Muscle of leg (tissue), 11 donors: Measurements from ENCODE around the gene NEK6. TPM values are rescaled to one million over a fixed set of nuclear protein-coding genes. Genes with fewer than 3 reads are reported as not detected.

ENCODE experiments used
- DNase-seq: peaks from one replicate; pipeline ENCODE4 v3.0.0; 2013
- H3K27ac ChIP-seq: one replicate; pipeline ENCODE4 v1.5.1; 2013; ENCODE audit warnings: mild to moderate bottlenecking, low read length, control low read depth
- H3K27me3 ChIP-seq: one replicate; pipeline ENCODE4 v1.6.1; 2013; ENCODE audit warnings: low read length; ENCODE audit not compliant: control insufficient read depth, insufficient read depth
- H3K36me3 ChIP-seq: one replicate; pipeline ENCODE4 v1.6.1; 2013; ENCODE audit warnings: low read length; ENCODE audit not compliant: control insufficient read depth, insufficient read depth
- H3K4me1 ChIP-seq: one replicate; pipeline ENCODE4 v1.6.1; 2013; ENCODE audit warnings: low read length; ENCODE audit not compliant: control insufficient read depth, insufficient read depth
- H3K4me3 ChIP-seq: one replicate; pipeline ENCODE4 v1.5.1; 2013; ENCODE audit warnings: low read length, control low read depth
- H3K9me3 ChIP-seq: replicated peaks from 2 replicates; pipeline ENCODE4 v1.6.1; 2013; ENCODE audit warnings: low read depth, low read length; ENCODE audit not compliant: control insufficient read depth
- WGBS: methylation state at CpG from one replicate; pipeline ENCODE4 v1.1.5; 2013; ENCODE audit warnings: missing lambda C conversion rate; ENCODE audit not compliant: insufficient coverage; 5-methylcytosine and 5-hydroxymethylcytosine counted together
- polyA plus RNA-seq, 8 donors: library from polyadenylated mRNA; unstranded; fragments of 120-200 nt; gene quantifications; one replicate each; pipeline versions ENCODE4 v1.2.1 to v1.2.3, GENCODE V29; 2013; ENCODE audit warnings: inconsistent platforms in 1 of 8, low replicate concordance in 1 of 8; ENCODE audit not compliant: insufficient read length in 8 of 8, insufficient read depth in 1 of 8
- total RNA-seq: library from RNA; stranded (reverse); fragments of 120-200 nt; gene quantifications from one replicate; pipeline ENCODE4 v1.2.4, GENCODE V29; 2013

The NEK6 gene
- total and polyA plus RNA-seq, 9 donors = 17.7 to 52.6 (median 39.9) TPM

DNA sequence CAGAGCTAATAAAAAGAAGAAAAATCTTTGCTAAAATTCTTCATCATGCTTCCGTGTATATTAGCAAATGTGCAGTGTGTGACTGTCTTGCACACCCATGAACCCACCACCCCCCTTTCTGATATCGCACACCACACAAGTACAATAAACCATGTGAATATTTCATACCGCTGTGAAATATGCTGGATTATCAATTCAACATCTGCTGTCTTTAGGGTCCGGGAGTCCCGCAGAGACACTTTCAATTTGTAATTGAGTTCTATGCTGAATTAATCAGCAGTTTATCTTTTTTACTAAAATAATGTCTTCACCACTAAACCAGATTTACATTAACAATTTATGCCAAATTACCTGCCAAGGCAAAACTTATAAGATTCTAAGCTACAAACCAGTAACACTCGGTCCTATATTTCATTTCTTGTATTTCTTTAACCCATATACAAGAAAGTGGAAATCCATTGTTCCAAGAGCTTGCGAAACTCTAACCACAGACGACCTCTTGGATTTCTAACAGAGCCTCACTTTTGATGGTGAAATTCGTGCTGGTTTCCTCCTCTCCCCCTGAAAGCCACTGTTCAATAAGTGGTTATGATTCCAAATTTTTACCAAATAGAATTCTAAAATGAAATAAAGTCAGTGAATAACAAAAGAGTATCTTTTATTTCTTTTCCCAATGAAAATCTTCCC is 113.3 kb downstream of the NEK6 start:
- DNase-seq = no peak
- peaks cover 14% of the 10 kb centered on the region for H3K36me3 ChIP-seq
- no peak overlapping the region for H3K27ac ChIP-seq
- peaks cover 10% of the 10 kb centered on the region for H3K4me1 ChIP-seq
- WGBS = no CpG with 5 or more reads among the region's 9 CpGs
- no peak overlapping the region for H3K4me3 ChIP-seq
- H3K27me3 ChIP-seq = no peaks in the 10 kb centered on the region
- H3K9me3 ChIP-seq = peaks cover 6% of the 10 kb centered on the region

DNA sequence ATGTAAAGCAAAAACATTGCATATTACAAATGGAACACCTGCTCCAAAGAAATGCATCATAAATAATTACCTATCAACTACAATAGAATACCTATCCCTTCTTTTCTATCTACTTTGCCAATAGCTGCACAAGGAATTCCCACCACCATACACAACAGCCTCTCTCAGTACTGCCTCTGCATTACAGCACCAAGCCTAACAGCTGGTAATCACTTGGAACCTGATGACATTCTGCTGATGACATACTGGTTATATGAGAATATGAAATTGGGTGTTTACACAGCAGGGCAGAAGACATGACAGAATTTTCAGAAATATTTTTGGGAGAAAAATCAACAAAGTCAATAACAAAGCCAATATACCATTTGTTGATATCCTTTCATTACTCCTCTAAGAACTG is 114.3 kb downstream of the NEK6 start:
- H3K4me1 ChIP-seq = peaks cover 10% of the 10 kb centered on the region

GRCh38 chr9:124373386-124373785 is 115.6 kb downstream of the NEK6 start:
- H3K27ac ChIP-seq = no peak overlapping the region
- no peak overlapping the region for H3K4me3 ChIP-seq
- peaks cover 11% of the 10 kb centered on the region for H3K36me3 ChIP-seq
- no peaks in the 10 kb centered on the region for H3K27me3 ChIP-seq
- peaks cover 20% of the 10 kb centered on the region for H3K4me1 ChIP-seq
- peaks cover 6% of the 10 kb centered on the region for H3K9me3 ChIP-seq
- no peak for DNase-seq
- no CpG with 5 or more reads among the region's 4 CpGs for WGBS

More for the DNA sequence above, 114.3 kb downstream of the NEK6 start:
- Histone ChIP-seq H3K4me3 (no peak overlapping the region), H3K36me3 (peaks cover 8% of the 10 kb centered on the region), H3K9me3 (peaks cover 6% of the 10 kb centered on the region), H3K27ac (no peak overlapping the region), H3K27me3 (no peaks in the 10 kb centered on the region)
- no peak for DNase-seq

- Histone ChIP-seq H3K4me3 (no peak overlapping the region), H3K36me3 (peaks cover 11% of the 10 kb centered on the region), H3K27ac (no peak overlapping the region), H3K9me3 (peaks cover 6% of the 10 kb centered on the region), H3K27me3 (no peaks in the 10 kb centered on the region), H3K4me1 (peaks cover 20% of the 10 kb centered on the region)
- WGBS = no CpG with 5 or more reads among the region's 1 CpG
- no peak for DNase-seq
These were observed 116.1 kb downstream of the NEK6 start for GRCh38 chr9:124373851-124374250.

GRCh38 chr9:124375726-124376125 is 118.0 kb downstream of the NEK6 start:
- Histone ChIP-seq H3K9me3 (peaks cover 6% of the 10 kb centered on the region), H3K4me1 (peaks cover 12% of the 10 kb centered on the region), H3K27me3 (no peaks in the 10 kb centered on the region), H3K36me3 (peaks cover 17% of the 10 kb centered on the region), H3K27ac (no peak overlapping the region), H3K4me3 (no peak overlapping the region)
- WGBS = 79% methylated on average over 6 of the region's 9 CpGs
- no peak for DNase-seq

- peaks cover 10% of the 10 kb centered on the region for H3K4me1 ChIP-seq
- no peak for DNase-seq
- no peak overlapping the region for H3K27ac ChIP-seq
- no CpG with 5 or more reads among the region's 1 CpG for WGBS
- H3K9me3 ChIP-seq = peaks cover 6% of the 10 kb centered on the region
- no peaks in the 10 kb centered on the region for H3K27me3 ChIP-seq
- H3K36me3 ChIP-seq = peaks cover 17% of the 10 kb centered on the region
- no peak overlapping the region for H3K4me3 ChIP-seq
These were observed 118.6 kb downstream of the NEK6 start for GRCh38 chr9:124376329-124376728.

DNA sequence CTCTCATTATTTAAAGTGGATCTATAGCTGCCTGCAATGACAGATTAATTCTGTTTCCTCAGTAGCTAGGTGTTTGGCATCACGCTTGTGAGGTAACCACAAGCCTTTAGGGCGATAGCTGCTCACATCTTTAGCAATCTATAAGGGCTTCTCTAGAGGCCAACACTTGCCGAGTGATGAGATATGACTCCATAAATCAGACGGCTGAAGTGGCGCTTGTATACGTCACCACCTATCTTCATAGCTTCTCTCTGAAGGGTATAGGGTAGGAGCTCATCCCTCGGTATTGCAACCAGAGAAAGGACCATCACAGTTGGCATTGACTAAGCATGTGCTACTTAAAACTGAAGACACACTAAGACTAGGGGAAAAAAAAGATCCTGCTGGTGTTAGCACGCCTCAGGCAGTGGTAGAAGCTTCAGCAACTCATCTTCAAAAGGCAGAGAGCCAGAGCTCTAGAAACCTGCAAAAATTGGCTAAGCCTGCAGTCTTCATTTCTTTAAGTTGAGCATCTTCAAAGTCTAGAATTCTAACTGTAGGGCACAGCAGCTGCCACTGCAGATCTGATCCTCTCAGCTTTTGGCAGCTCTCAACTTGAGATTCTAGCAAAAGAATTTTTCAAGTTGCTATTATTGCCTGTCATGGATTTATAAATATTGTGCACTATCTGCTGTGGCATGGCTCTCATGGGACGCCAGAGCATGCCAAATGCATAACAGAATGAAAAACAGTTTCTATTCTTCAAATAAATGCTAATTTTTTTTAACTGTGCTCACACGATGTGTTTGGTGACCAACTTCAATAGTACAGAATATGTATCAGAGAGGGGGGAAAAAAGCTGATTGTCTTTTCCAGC is 120.0 kb downstream of the NEK6 start:
- H3K27ac ChIP-seq = no peak overlapping the region
- H3K9me3 ChIP-seq = peaks cover 6% of the 10 kb centered on the region
- DNase-seq = no peak
- 84% methylated on average over 4 of the region's 10 CpGs for WGBS
- H3K4me1 ChIP-seq = peaks cover 10% of the 10 kb centered on the region
- no peak overlapping the region for H3K4me3 ChIP-seq
- peaks cover 17% of the 10 kb centered on the region for H3K36me3 ChIP-seq
- no peaks in the 10 kb centered on the region for H3K27me3 ChIP-seq

DNA sequence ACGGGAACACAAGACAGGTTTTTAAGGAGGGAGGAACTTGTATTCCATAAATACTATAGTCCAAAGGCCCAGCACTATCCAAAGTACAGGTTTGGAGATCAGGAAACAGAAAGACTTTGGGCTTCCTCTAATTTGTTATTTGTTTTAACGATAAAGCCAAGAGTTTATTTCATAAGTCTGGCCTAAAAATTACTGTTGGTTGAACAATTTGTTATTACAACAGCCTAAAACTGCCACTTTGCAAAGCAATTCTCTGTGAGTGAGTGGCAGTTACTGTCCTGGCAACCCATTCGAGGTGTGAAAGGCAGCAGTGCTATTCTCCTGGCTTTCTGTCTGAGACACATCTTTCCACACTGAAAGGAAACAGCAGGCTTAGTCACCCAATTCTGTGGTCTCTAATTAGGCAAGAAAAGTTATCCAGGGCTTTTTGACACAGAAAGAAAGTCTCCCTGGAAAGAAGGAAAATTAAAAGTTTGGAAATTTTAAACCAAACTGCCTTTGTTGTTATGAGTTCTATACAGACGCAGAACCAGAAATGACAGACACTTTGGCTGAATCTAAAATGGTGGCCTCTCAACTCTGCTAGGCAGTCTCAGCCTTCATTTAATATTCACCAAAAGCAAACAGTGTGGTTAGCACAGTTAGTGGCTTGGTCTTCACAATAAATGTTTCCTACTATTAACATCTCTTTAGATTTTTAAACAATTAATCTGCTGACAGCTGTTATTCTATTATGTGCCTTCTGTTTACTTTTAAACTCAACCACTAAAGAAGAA is 123.6 kb downstream of the NEK6 start:
- Histone ChIP-seq H3K9me3 (no peaks in the 10 kb centered on the region), H3K4me1 (peaks cover 10% of the 10 kb centered on the region), H3K27me3 (no peaks in the 10 kb centered on the region), H3K36me3 (peaks cover 23% of the 10 kb centered on the region), H3K27ac (no peak overlapping the region), H3K4me3 (no peak overlapping the region)
- DNase-seq = no peak
- 80% methylated on average over 1 of the region's 4 CpGs for WGBS

DNA sequence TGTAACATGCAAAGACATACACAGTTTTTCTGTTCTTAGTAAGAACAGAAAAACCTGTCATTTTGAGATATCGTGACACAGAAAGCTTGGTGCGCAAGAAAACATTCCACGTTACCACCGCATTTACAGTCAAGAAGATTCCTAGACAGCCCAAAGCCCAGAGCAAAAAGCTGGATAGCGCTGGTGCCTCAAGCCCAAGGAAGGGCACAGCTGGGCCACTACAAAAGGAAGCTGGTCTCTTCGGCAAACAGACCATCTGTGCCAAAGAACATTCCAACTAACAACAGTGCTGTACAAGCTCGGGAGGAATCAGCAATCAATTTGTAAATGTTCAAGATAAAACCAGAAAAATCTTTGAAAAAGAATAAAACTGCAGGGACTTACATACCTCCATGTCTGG is 126.5 kb downstream of the NEK6 start:
- DNase-seq = no peak
- Histone ChIP-seq H3K27ac (no peak overlapping the region), H3K4me3 (no peak overlapping the region), H3K4me1 (no peaks in the 10 kb centered on the region), H3K27me3 (no peaks in the 10 kb centered on the region), H3K9me3 (no peaks in the 10 kb centered on the region), H3K36me3 (peaks cover 20% of the 10 kb centered on the region)
- WGBS = 100% methylated on average over 5 of the region's 7 CpGs

GRCh38 chr9:124384846-124385245 is 127.1 kb downstream of the NEK6 start:
- 100% methylated on average over 2 of the region's 5 CpGs for WGBS
- no peaks in the 10 kb centered on the region for H3K27me3 ChIP-seq
- no peak overlapping the region for H3K27ac ChIP-seq
- H3K4me3 ChIP-seq = no peak overlapping the region
- peaks cover 3% of the 10 kb centered on the region for H3K4me1 ChIP-seq
- peaks cover 16% of the 10 kb centered on the region for H3K36me3 ChIP-seq
- no peak for DNase-seq
- no peaks in the 10 kb centered on the region for H3K9me3 ChIP-seq
